ENCODE results near the gene TMEM258. TPM values are rescaled to one million over a fixed set of nuclear protein-coding genes. Genes with fewer than 3 reads are reported as not detected.

The TMEM258 gene
- total and polyA plus RNA-seq, 2 donors (not counting 3 experiments of a cell fraction or from before 2014, with no cell fraction given): 140 to 534 TPM

DNA sequence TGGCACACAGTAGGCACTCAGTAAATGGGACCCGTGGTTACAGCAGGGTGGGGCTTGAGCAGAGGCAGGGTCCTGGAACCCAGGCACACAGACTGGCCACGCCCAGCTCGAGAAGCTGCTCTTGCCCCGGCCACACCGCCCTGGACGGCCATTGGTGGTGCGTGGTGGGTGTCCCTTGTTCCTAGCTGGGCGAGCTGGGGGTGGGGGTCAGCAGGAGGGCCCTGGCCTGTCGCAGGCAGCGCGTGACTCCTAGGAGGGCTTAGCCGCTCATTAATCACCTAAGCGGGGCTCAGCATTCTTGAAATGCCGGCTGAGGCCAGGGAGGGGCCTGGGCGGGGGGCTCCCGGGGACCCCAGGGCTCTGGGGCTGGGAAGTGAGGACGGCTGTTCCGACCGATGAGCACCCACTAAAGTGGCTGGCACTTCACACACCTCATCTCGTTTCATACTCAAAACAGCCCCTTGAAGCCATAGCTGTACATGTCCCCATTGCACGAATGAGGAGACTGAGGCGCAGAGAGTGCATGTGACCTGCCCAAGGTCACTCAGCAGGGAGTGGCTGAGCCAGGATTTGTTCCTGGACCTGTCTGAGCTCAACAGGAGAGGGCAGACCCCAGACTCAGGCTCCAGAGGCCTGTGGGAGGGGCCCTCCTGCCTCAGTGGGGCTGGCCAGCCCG lies 28.3 kb downstream of the TMEM258 start:
- Histone ChIP-seq H4K20me1 (replicated peaks; ENCODE audit: control insufficient read depth, extremely low read depth, insufficient read depth, low read length) (no peaks in the 10 kb centered on the region), H3K27ac (ENCODE audit: insufficient read depth, low read depth, low read length) (no peak overlapping the region), H3K9me1 (replicated peaks; ENCODE audit: control insufficient read depth, extremely low read depth, insufficient read depth, low read length) (no peaks in the 10 kb centered on the region), H2AFZ (ENCODE audit: low read depth, low read length) (no peak overlapping the region), H3K9me3 (replicated peaks; ENCODE audit: control insufficient read depth, insufficient read depth, low read length) (no peaks in the 10 kb centered on the region), H3K36me3 (ENCODE audit: control insufficient read depth in 2 of 2, extremely low read depth in 1 of 2, insufficient read depth in 2 of 2, low read length in 2 of 2) (no peaks in the 10 kb centered on the region), H3K27me3 (ENCODE audit: control insufficient read depth in 2 of 2, insufficient read depth in 2 of 2, low read length in 2 of 2) (peaks cover 0 to 2% of the 10 kb centered on the region in 2 experiments), H3K79me2 (ENCODE audit: control insufficient read depth, insufficient read depth, low read length) (no peaks in the 10 kb centered on the region), H3K4me1 (ENCODE audit: control insufficient read depth, extremely low read depth, insufficient read depth, low read length) (no peaks in the 10 kb centered on the region), H3K9ac (replicated peaks; ENCODE audit: extremely low read depth, insufficient read depth, low read length) (no peak overlapping the region), H3K4me2 (ENCODE audit: insufficient read depth, low read length) (no peak overlapping the region), H3K4me3 (replicated peaks in 1 of 3; ENCODE audit: insufficient read depth in 1 of 3, low read depth in 1 of 3, low read length in 3 of 3) (no peak overlapping the region)
- DNase-seq (ENCODE audit: low read depth, low spot score) (no peak), FAIRE-seq (no peak)
- BruUV-seq (replicated peaks): no TSS peak
- POLR2A ChIA-PET: no interaction called here
- intact Hi-C loops (cut with micrococcal nuclease): no loop called here
- TF ChIP-seq POLR2AphosphoS5 (IDR thresholded peaks at IDR 0.05; ENCODE audit: insufficient read depth, low read depth, low read length) (no peak), JUN (IDR thresholded peaks at IDR 0.05; ENCODE audit: borderline replicate concordance, insufficient read depth, insufficient read length, low read depth) (no peak), POLR2A (IDR thresholded peaks at IDR 0.05; ENCODE audit: low read depth, low read length) (no peak), GATA2 (IDR thresholded peaks at IDR 0.05; ENCODE audit: insufficient read depth, insufficient read length, low read depth, low read length) (no peak), EZH2 (IDR thresholded peaks at IDR 0.05; ENCODE audit: borderline replicate concordance, low read depth, low read length, severe bottlenecking) (no peak), FOS (IDR thresholded peaks at IDR 0.05; ENCODE audit: borderline replicate concordance, insufficient read depth, low read length) (no peak), CTCF (IDR thresholded peaks at IDR 0.05; ENCODE audit: extremely low read depth in 1 of 2, insufficient read depth in 1 of 2, low read depth in 1 of 2, low read length in 2 of 2) (no peak), MYC (IDR thresholded peaks at IDR 0.05; ENCODE audit: low read depth, low read length) (no peak)
- TF ChIP-seq, protein P1, sequence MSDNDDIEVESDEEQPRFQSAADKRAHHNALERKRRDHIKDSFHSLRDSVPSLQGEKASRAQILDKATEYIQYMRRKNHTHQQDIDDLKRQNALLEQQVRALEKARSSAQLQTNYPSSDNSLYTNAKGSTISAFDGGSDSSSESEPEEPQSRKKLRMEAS (IDR thresholded peaks at IDR 0.05; ENCODE audit: insufficient read depth, insufficient read length): no peak
- CTCF ChIA-PET: interaction anchor here (0.9 to 5.4 kb wide), 2 partner anchors 13 to 16 kb away, joined by 3 to 29 read pairs; no protein-coding TSS in a partner anchor
- dilution Hi-C loops (cut with MboI; ENCODE audit: extremely low pct_ligation_motif_present, low sequenced_read_pairs): no loop called here
